CD4-positive, alpha-beta T cell treated with Interleukin-21 for 1 hour (primary cell): ENCODE data around the gene AMBRA1.

Experiments used
- DNase-seq: peaks from one replicate; pipeline ENCODE4 v3.0.0-alpha.2; 2020

Gene AMBRA1

GRCh38 chr11:46564459-46564858 is 29.4 kb downstream of the AMBRA1 start:
- no peak for DNase-seq

GRCh38 chr11:46562527-46562926 is 31.3 kb downstream of the AMBRA1 start:
- DNase-seq = no peak

GRCh38 chr11:46560300-46560991 is 33.4 kb downstream of the AMBRA1 start:
- peak; percentile 51 for DNase-seq

GRCh38 chr11:46559815-46560214 is 34.0 kb downstream of the AMBRA1 start:
- no peak for DNase-seq

- DNase-seq = no peak
Observed at GRCh38 chr11:46557684-46558151, 36.1 kb downstream of the AMBRA1 start.

GRCh38 chr11:46555267-46556054 is 38.4 kb downstream of the AMBRA1 start:
- no peak for DNase-seq

GRCh38 chr11:46554213-46555147 is 39.3 kb downstream of the AMBRA1 start:
- no peak for DNase-seq

- DNase-seq = no peak
Observed at GRCh38 chr11:46553814-46554212, 40.0 kb downstream of the AMBRA1 start.

- no peak for DNase-seq
Observed at GRCh38 chr11:46551261-46551660, 42.6 kb downstream of the AMBRA1 start.

- no peak for DNase-seq
Observed at GRCh38 chr11:46547579-46547978, 46.2 kb downstream of the AMBRA1 start.

GRCh38 chr11:46543564-46543963 is 50.3 kb downstream of the AMBRA1 start:
- DNase-seq = no peak

- no peak for DNase-seq
Observed at GRCh38 chr11:46541593-46542371, 52.0 kb downstream of the AMBRA1 start.

GRCh38 chr11:46540807-46541206 is 53.0 kb downstream of the AMBRA1 start:
- DNase-seq = no peak

GRCh38 chr11:46537537-46538295 is 56.1 kb downstream of the AMBRA1 start:
- peak; percentile 76 for DNase-seq

- no peak for DNase-seq
Observed at GRCh38 chr11:46537121-46537520, 56.7 kb downstream of the AMBRA1 start.

GRCh38 chr11:46535688-46536087 is 58.1 kb downstream of the AMBRA1 start:
- no peak for DNase-seq

- DNase-seq = no peak
Observed at GRCh38 chr11:46534711-46535110, 59.1 kb downstream of the AMBRA1 start.

GRCh38 chr11:46533396-46534100 is 60.3 kb downstream of the AMBRA1 start:
- DNase-seq = no peak

GRCh38 chr11:46529928-46530574 is 63.8 kb downstream of the AMBRA1 start:
- no peak for DNase-seq
